ENCODE measurements around the gene TLCD1. TPM values are rescaled to one million over a fixed set of nuclear protein-coding genes. Genes with fewer than 3 reads are reported as not detected.
"Not testable (repeated sequence)": the region's sequence is repeated elsewhere in the genome, so short reads cannot be mapped to it uniquely, and the experiment has no call there.

The TLCD1 gene
- total RNA-seq, 2 donors from 2014 or later = 5.7 to 20.4 TPM

- H3K4me3 ChIP-seq = no peak overlapping the region
- H3K36me3 ChIP-seq = no peaks in the 10 kb centered on the region
- H3K9ac ChIP-seq (ENCODE audit: low read depth in 2 of 2, low read length in 2 of 2) = no peak overlapping the region
- no peaks in the 10 kb centered on the region for H3K9me3 ChIP-seq
- H3K4me1 ChIP-seq = no peaks in the 10 kb centered on the region
- no peak for DNase-seq
- no peaks in the 10 kb centered on the region for H3K27me3 ChIP-seq
- TF ChIP-seq CTCF (IDR thresholded peaks at IDR 0.05) = no peak
- no peak overlapping the region for H3K27ac ChIP-seq
- intact Hi-C loops (cut with DNase I) = no loop called here
Observed at GRCh38 chr17:28737316-28737715, 11.3 kb upstream of the TLCD1 start.

- H3K4me3 ChIP-seq; H3K27me3 ChIP-seq; H3K4me1 ChIP-seq; H3K9me3 ChIP-seq; intact Hi-C loops (cut with DNase I); DNase-seq; H3K36me3 ChIP-seq; H3K9ac ChIP-seq (ENCODE audit: low read depth in 2 of 2, low read length in 2 of 2); H3K27ac ChIP-seq: not testable (repeated sequence)
Observed at GRCh38 chr17:28735913-28736769, 10.1 kb upstream of the TLCD1 start.

DNA sequence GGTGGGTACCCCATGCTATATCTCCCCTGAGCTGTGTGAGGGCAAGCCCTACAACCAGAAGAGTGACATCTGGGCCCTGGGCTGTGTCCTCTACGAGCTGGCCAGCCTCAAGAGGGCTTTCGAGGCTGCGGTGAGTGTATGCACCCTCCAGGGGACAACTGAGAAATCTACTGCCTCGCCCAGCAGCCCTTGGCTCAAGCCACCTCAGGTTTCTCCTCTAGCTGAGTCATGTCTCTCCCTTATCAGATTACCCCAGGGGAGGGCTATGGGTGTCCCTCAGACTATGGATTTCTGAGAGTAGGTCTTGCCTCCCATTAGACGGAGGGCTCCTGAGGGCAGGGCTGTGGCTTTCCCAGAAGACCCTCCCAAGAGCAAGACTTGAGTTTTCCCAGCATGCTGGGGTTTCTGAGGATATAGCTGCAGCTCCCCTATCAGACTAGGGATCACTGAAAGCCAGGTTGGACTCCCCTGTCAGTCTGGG is 9.2 kb upstream of the TLCD1 start:
- Histone ChIP-seq H3K4me3 (no peak overlapping the region), H3K36me3 (no peaks in the 10 kb centered on the region), H3K27ac (no peak overlapping the region), H3K9ac (ENCODE audit: low read depth in 2 of 2, low read length in 2 of 2) (no peak overlapping the region), H3K27me3 (no peaks in the 10 kb centered on the region), H3K4me1 (no peaks in the 10 kb centered on the region), H3K9me3 (no peaks in the 10 kb centered on the region)
- intact Hi-C loops (cut with DNase I) = no loop called here
- TF ChIP-seq CTCF (IDR thresholded peaks at IDR 0.05) = no peak
- DNase-seq = no peak

- no peak overlapping the region for H3K27ac ChIP-seq
- intact Hi-C loops (cut with DNase I) = no loop called here
Observed at GRCh38 chr17:28734712-28735241, 8.7 kb upstream of the TLCD1 start.

GRCh38 chr17:28733346-28733745 is 7.3 kb upstream of the TLCD1 start:
- H3K27me3 ChIP-seq = no peaks in the 10 kb centered on the region
- no peak overlapping the region for H3K9ac ChIP-seq (ENCODE audit: low read depth in 2 of 2, low read length in 2 of 2)
- no peak overlapping the region for H3K4me3 ChIP-seq
- no peaks in the 10 kb centered on the region for H3K4me1 ChIP-seq
- no peaks in the 10 kb centered on the region for H3K9me3 ChIP-seq
- intact Hi-C loops (cut with DNase I) = no loop called here
- no peaks in the 10 kb centered on the region for H3K36me3 ChIP-seq
- H3K27ac ChIP-seq = no peak overlapping the region
- TF ChIP-seq CTCF (IDR thresholded peaks at IDR 0.05) = no peak
- DNase-seq = no peak

More at GRCh38 chr17:28734712-28735241, 8.7 kb upstream of the TLCD1 start:
- H3K4me3 ChIP-seq = no peak overlapping the region
- H3K4me1 ChIP-seq = no peaks in the 10 kb centered on the region
- H3K36me3 ChIP-seq = no peaks in the 10 kb centered on the region
- H3K9me3 ChIP-seq = no peaks in the 10 kb centered on the region
- no peak for TF ChIP-seq CTCF (IDR thresholded peaks at IDR 0.05)
- no peak overlapping the region for H3K9ac ChIP-seq (ENCODE audit: low read depth in 2 of 2, low read length in 2 of 2)
- no peaks in the 10 kb centered on the region for H3K27me3 ChIP-seq
- DNase-seq = no peak

- Histone ChIP-seq H3K36me3 (no peaks in the 10 kb centered on the region), H3K9ac (ENCODE audit: low read depth in 2 of 2, low read length in 2 of 2) (peak overlapping the region in 1 of 2 donors; percentile 95), H3K4me1 (peaks cover 12% of the 10 kb centered on the region), H3K9me3 (no peaks in the 10 kb centered on the region), H3K27ac (peak overlapping the region; percentile 99), H3K27me3 (no peaks in the 10 kb centered on the region), H3K4me3 (no peak overlapping the region)
- DNase-seq = no peak
- intact Hi-C loops (cut with DNase I) = loop anchor here (10.0 kb wide), 1 partner anchor 85 kb away; the partner anchor contains the start of gene BLTP2
- no peak for TF ChIP-seq CTCF (IDR thresholded peaks at IDR 0.05)
Observed at GRCh38 chr17:28729950-28730330, 3.9 kb upstream of the TLCD1 start.
